Measurements from ENCODE around the gene C3.
"Not testable (repeated sequence)": the region's sequence is repeated elsewhere in the genome, so short reads cannot be mapped to it uniquely, and the experiment has no call there.

C3 gene

DNA sequence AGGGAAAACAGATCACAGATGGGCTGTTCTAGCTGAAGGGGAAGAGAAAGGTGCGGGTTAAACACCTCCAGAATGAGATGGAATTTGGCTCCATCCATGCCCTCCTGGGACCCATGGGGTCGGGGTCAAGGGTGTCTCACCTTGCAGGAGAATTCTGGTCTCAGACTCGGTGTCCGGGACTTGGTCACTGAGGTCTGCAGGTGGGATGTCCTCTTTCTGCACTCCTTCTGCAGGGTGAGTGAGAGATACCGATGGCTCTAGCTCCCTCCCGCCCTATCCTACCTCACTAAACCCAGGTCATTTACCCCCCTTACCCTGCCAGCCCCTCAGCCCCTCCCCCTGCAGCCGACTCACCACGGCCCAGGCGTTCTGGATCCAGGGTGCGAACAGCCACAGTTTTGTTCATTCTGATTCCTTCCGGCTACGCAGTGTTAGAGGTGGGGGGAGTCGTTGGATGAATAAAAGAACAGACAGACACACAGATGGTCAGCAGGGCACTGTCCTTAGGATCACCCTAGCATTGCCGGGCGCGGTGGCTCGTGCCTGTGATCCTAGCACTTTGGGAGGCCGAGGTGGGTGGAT lies 24.1 kb downstream of the C3 start:
- in situ Hi-C loops (cut with MboI; ENCODE audit: low sequenced_read_pairs): no loop called here

DNA sequence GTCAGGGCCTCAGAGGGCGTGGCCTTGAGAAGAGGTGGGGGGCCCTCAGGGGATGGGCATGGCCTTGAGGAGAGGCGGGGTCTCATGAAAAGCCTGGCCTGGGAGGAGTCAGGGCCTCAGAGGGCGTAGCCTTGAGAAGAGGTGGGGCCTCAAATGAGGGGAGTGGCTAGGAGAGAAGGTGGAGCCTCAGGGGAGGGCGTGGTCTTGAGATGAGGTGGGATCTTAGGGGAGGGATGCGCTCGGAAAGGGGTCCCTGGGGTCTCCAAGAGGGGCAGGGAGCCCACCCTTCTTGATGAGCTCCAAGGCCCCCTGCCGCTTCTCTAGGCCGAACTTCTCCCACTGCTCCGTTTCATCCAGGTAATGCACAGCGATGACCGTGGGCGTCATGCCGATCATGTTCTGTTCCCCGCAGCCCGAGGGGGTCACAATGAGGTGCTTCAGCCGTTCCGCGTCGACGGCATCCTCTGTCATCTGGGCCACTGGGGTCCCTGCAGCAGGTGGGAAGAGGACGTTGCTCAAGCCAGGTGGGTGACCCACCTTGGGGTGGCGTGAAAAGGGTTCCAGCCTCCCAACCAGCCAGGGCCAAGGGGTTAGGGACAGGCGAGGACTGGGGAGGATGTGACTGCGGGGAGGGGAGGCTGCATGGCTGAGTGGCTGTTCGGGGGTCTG lies 26.2 kb downstream of the C3 start:
- in situ Hi-C loops (cut with MboI; ENCODE audit: low sequenced_read_pairs): no loop called here

DNA sequence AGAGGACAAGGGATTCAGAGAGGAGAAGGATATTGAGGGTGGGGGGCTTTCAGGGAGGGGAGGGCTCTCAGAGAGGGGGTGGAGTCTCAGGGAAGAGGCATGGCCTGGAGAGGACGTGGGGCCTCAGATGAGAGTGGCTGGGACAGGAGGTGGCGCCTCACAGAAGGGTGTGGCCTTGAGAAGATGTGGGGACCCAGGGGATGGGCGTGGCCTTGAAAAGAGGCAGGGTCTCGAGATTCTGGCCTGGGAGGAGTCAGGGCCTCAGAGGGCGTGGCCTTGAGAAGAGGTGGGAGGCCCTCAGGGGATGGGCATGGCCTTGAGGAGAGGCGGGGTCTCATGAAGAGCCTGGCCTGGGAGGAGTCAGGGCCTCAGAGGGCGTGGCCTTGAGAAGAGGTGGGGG lies 26.8 kb downstream of the C3 start:
- in situ Hi-C loops (cut with MboI; ENCODE audit: low sequenced_read_pairs): no loop called here

DNA sequence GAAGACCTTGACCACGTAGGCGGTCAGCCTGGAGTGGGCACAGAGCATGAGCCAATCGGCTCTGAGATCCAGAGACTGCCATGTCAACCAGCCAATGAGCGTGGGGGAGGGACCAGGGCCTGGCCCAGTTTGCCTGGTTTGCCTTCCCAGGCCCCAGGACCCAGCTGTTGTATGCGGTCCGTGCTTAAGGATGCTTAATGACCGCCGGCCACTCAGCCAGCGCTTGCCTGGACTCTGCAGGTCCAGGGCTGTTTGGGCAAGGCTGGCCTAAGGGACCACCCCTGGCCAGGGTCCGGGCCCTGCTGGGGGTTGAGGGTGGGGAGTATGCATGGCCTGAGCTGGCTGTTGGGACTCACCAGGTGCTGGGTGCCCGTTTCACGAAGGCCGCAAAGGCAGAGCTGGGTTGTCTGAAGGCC lies 27.4 kb downstream of the C3 start:
- in situ Hi-C loops (cut with MboI; ENCODE audit: low sequenced_read_pairs): no loop called here

DNA sequence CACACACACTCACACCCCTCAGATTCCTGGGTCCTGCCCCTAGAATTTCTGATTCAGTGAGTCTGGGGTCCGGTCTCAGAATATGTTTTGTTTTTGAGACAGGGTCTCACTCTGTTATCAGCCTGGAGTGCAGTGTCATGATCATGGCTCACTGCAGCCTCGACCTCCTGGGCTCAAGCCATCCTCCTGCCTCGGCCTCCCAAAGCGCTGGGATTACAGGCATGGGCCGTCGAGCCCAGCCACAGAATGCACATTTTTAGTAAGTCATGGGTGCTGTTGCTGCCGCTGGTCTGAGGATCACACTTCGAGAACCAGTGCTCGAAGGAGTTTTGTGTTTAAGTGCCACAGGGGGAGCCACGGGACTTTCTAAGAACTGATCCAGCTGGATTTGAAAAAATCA lies 28.4 kb downstream of the C3 start:
- in situ Hi-C loops (cut with MboI; ENCODE audit: low sequenced_read_pairs): no loop called here

DNA sequence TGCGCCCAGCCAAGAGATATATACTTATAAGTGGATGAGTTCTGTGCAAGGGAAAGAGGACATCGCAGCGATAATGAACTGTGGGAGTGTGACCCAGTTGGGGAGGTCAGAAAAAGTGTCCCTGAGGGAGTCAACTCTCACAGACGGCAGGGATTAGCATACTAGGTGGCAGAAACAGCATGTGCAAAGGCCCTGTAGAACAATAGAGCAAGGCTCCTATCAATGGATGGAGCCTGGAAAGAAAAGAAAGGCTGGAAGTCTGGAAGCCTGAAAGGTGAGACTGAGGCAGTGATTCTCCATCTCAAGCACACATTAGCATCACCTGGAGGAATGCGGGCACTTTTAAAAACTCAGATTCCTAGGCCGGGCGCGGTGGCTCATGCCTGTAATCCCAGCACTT lies 29.1 kb downstream of the C3 start:
- in situ Hi-C loops (cut with MboI; ENCODE audit: low sequenced_read_pairs): no loop called here

DNA sequence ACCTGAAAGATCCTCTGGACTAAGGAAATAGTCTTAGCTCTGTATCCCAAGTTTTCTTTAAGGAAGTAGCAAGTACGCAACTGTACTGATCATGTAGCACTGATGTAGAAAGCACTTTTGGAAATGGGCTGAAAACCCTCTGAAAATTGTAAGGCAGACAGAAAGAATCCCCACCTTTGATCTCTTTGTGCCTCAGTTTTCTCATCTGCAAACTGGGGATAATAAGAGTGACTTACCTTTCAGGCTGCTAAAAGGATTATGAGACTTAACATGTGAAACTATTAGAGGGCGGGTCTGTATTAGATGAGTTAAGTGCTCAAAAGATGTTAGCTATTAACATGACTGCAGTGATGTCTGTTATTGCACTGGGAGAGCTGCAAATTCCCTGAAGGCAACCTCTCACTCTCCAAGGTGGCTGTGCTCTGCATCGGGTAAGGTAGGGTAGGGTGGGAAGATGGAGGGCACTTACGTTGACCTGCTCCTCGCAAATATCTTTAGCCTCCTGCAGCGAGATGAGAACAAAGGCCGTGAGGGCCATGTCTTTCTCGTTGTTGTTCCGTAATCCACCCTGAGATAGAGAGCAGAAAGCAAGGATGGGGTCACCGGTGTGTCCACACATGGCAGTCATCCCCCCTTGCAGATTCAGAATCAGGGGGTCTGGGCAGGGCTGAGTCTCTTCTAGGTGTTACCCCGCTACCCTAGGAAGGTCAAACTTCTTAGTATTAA lies 30.1 kb downstream of the C3 start:
- in situ Hi-C loops (cut with MboI; ENCODE audit: low sequenced_read_pairs): no loop called here

DNA sequence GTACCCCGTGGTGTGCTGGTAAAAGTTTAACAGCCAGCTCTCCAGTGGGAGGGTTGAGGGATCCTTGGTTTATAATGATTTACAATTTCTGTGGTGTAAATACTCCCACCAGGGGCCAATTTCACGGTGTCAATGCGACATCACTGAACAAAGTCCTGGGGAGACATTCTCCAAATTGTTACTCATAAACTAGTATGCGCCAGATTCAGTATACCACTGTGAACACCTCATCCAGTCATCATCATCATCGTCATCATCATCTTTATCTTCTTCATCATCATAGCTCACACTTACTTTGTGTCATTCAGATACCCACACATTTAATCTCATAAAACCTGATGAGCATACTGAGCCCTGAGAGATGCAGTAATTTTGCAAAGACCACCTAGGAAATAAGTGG lies 33.3 kb downstream of the C3 start:
- in situ Hi-C loops (cut with MboI; ENCODE audit: low sequenced_read_pairs): no loop called here

DNA sequence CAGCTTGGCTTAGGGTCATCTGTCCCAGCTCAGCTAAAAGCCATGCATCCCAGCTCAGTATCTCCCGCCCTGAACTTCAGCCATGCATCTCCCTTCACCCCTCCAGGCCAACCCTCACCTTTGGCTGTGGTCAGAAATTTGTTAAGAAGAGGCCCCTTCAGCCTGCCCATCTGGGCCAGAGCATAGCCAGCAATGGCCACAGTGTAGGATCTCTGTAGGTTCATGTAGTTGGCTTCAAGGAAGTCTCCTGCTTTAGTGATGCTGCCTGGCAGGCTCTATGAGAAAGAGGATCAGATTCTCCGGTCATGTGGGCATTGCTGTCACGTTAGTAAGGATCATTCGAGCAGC lies 33.8 kb downstream of the C3 start:
- in situ Hi-C loops (cut with MboI; ENCODE audit: low sequenced_read_pairs): no loop called here

DNA sequence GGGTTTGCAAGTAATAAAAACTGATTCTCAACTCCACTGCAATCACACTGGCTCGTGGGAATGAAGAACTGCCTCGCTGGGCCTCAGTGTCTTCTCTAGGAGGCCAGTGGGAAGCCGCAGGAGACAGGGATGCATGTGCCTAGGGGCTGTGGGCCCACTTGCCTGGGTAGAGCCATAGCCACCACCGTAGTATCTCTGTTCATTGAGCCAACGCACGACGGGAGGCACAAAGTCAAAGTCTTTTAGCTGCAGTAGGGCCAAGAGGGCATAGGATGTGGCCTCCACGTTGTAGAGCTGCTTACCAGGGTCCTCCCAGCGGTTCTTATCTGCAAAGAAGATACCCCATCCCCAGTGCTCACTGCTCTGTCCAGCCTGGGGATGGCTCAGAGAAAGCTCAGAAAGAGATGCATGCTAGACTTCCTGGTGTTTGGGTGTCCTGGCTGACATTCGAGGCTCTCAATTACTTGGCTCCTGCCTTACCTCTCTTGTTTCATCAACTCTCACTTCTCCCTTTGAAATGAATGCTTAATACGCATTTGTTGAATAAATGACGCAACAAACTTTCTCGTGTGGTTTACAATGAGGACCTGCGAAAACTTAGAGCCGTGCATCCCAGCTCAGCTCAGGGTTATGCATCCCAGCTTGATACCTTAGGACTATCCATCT lies 34.4 kb downstream of the C3 start:
- in situ Hi-C loops (cut with MboI; ENCODE audit: low sequenced_read_pairs): no loop called here

DNA sequence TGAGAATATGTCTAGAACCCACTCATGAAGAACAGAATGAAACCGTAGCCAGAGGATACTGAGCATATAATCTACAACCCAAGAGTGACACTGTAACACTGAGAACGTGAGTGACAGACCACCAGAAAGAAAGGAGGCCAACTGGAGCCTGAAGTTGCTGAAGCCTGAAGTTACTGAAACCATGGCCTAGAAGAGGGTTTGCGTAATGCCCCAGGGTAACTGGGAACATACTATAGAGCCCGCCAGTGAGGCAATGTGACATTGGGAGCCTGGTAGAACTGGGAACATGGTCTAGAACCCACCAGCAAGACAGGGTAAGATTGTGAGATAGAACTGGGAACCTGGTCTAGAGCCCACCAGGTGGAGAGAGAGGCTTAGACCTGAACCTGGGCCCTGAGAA lies 35.0 kb downstream of the C3 start:
- in situ Hi-C loops (cut with MboI; ENCODE audit: low sequenced_read_pairs): no loop called here

DNA sequence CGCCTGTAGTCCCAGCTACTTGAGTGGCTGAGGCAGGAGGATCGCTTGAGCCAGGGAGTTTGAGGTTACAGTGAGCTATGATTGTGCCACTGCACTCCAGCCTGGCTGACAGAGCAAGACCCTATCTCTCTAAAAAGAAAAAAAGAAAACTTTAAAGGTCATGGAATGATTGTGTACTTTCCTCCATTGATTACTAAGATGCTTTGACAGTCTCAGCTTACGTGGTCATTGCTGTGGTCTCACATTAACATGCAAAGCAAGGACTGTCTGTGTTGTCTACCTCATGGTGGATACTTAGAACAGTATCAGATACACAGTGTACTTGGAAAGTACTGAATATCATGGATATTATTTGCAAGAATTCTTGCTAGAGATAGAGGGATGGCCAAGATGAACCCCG lies 36.5 kb downstream of the C3 start:
- in situ Hi-C loops (cut with MboI; ENCODE audit: low sequenced_read_pairs): no loop called here

DNA sequence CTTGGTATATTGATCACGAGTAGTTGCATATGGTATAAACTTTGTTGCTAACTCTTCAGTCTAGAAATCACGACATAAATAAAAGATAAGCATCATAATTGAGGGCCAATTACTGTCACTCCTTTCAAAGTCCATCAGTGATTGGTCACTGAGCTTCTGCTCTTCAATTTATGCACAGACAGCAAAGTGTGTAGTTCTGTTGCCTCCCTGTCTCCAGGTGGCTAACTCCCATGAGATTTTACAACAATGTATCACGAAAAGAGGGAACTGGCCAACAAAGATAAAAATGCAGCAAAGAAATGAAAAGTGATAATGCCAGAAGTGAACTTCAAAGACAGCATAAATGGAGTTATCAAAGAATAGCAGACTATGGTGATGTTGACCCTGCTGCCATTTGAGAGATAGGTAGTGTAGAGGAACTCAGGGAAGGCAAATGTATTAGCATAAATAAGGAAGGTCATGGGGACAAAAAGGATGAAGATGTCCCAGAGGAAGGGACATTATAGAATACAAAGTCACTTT lies 37.8 kb downstream of the C3 start:
- in situ Hi-C loops (cut with MboI; ENCODE audit: low sequenced_read_pairs): no loop called here

DNA sequence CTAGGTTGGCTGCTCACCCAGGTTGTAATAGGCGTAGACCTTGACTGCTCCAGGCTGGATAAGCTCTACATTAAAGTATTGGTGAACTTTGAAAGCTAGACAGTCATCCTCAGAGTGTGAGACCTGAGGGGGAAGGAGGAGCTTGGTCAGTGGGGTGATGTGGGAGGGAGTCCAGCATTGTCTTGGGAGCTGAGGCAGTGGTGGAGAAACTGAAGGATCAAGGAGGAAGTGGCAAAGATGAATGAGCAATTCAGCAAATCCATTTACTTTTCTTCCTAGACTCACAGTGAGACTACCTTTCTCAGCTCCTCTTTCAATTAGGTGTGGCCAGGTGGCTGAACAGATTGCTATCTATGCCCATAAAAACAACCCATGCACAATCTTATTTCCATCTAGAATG lies 40.3 kb downstream of the C3 start:
- in situ Hi-C loops (cut with MboI; ENCODE audit: low sequenced_read_pairs): no loop called here

DNA sequence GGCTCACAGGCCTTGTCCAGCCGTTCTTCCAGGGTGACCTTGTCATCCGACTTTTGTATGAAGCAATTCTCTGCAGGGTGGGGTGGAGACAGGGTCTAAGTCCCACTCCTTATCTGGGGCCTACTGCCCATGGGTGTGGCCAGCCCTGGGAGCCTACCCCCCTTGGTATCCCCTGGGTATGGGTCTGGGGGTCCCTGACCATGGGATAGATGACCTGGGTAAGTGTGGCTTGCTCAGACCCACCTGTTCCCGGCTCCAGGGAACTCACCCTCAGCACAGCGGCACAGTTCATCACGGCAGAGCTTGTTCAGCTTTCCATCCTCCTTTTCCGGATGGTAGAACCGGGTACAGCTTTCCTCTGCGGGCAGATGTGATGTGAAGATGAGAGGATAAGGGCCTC lies 41.3 kb downstream of the C3 start:
- in situ Hi-C loops (cut with MboI; ENCODE audit: low sequenced_read_pairs): no loop called here

DNA sequence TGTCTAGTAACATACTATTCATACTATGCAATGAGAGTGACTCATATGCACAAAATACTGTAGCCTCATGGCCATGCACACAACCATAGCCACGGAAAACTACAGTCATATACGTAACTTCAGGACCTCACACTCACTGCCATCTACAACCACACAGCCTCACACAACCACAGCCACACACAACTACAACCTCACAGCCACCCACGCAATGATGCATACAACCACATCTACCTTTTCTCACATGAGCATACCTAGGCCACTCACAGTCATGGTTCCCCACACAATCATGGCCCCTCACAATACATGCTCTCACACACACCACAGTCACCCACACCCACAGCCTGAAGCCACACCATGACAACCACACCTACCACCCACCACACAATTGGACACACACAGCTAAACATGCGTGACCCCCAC lies 41.8 kb downstream of the C3 start:
- in situ Hi-C loops (cut with MboI; ENCODE audit: low sequenced_read_pairs): no loop called here

DNA sequence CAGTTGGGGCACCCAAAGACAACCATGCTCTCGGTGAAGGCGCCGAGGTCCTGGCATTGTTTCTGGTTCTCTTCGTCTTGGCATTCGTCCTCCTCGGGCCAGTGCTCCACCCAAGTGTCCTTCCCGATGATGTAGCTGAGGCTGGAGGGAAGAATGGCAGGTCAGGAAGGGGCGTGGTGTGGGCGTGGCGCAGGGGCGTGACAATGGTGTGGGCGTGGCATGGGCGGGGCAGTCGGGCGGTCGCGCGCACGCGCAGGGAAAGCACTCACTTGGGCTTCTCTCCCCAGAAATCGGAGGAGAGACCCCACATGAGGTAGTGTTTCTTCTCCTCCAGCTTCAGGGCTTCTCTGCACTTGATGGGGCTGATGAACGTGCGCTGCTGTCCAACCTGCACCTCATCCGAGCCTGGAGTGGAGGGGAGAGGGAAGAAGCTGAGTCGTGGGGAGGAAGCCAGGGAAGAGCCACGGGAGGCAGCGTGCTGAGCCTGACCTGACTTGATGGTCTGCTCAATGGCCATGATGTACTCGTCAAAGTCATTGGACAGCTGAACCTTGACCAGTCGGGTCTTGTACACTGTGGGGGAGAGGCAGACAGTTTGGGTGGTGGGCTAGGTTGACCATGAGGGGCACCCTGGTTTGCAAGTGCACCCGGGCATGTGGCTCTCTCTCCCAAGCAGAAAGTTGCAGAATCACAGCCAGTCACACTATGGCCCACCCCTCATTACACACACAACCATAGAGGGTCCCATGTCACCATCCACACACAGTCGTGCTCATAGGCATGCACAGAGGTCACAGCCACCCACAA lies 42.4 kb downstream of the C3 start:
- in situ Hi-C loops (cut with MboI; ENCODE audit: low sequenced_read_pairs): no loop called here

DNA sequence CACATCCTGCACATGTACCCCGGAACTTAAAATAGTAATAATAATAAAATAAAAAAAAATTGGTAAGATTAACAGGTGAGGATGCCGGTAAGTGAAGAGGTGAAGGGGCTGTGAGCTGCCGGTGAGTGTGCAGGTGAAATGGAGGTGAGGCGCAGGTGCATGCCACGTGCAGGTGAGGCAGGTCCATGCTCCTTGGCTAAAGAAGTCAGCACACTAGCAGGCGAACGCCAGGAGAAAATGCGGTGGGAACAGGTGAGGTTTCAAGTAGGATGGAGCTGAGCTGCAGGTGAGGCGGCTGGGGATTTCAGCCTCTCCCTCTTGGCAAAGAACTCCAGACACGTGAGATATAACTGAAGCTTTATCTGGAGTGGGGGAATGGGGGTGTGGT lies 43.0 kb downstream of the C3 start:
- in situ Hi-C loops (cut with MboI; ENCODE audit: low sequenced_read_pairs): no loop called here

DNA sequence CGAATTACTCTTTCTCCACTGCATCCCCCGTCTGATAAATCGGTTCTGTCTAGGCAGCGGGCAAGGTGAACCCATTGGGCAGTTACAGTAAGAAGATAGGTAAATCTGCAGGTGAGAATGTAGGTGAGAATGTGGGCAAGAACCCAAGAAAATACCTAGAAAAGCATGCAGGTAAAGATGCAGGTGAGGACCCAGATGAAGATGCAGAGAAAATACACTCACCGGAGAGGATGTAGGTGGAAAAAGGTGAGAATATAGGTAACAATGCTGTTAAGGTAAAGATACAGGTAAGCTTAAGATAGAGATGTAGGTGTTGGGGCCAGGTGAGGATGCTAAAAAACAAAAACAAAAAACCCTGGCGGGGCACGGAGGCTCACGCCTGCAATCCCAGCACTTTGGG lies 44.2 kb downstream of the C3 start:
- in situ Hi-C loops (cut with MboI; ENCODE audit: low sequenced_read_pairs): no loop called here

DNA sequence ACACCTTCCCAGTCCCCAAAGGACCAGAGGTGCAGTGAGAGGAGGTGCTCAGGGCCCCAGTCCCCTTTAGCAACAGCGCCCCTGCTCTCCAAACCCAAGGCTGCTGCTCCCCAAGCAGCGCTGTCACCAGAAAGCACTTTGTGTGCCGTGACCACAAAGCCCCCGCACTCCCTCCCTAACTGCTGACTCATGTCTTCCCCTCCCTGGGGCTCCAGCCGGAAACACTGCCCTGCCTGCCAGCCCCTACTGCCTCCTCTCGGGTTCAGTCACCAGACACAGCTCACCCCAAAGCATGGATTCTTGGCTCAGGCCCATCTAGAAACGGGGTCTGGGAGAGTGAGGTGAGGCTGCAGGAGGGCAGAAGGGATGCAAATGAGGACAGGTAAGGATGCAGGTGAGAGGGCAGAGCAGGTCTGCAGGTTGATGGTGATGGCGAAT lies 45.6 kb downstream of the C3 start:
- in situ Hi-C loops (cut with MboI; ENCODE audit: low sequenced_read_pairs): no loop called here

DNA sequence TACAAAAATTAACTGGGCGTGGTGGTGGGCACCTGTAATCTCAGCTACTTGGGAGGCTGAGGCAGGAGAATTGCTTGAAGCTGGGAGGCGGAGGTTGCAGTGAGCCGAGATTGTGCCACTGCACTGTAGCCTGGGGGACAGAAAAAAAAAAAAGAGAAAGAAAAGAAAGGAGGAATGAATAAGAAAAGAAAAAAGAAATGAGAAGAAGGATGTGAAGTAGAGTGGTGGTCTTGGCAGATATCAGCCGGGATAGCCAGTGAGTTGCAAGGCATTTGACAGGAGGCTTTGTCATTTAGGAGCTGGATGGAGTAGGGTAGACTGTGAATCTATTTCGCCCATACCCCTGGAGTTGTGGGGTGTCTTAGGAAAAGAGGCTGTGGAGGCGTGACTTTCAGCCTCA lies 46.0 kb downstream of the C3 start:
- in situ Hi-C loops (cut with MboI; ENCODE audit: low sequenced_read_pairs): not testable (repeated sequence)

All from HL-60/S4 treated with retinoic acid at 250 ng/mL for 4 days and 3 days (cell line).